HG03442 (cell line): ENCODE results near the gene ITK.
"Not testable (repeated sequence)": the region's sequence is repeated elsewhere in the genome, so short reads cannot be mapped to it uniquely, and the experiment has no call there.

Source experiments
- ATAC-seq: cut with Tn5 transposase; IDR thresholded peaks from one replicate; pipeline ENCODE4 v1.9.1; 2021; ENCODE audit warnings: mild to moderate bottlenecking, moderate library complexity; ENCODE audit not compliant: unreplicated experiment

ITK gene

GRCh38 chr5:157244704-157245103 is 64.1 kb downstream of the ITK start:
- not testable (repeated sequence) for ATAC-seq

DNA sequence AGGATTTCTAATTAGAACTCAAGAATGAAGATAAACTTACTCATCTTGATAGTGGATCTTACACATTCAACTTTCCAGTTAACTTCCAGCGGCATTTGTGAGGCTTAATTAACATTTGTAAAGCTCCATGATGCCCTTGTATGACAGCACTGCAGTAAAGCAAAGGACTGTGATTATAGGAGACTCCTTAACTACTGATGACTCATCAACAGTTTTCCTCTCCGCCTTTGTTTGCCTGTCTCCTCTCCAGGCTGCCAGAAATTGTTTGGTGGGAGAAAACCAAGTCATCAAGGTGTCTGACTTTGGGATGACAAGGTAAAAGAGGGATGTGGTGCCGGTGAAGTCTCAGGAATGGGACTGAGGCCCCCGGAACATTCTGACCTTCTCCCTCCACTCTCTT is 64.8 kb downstream of the ITK start:
- ATAC-seq = no peak

DNA sequence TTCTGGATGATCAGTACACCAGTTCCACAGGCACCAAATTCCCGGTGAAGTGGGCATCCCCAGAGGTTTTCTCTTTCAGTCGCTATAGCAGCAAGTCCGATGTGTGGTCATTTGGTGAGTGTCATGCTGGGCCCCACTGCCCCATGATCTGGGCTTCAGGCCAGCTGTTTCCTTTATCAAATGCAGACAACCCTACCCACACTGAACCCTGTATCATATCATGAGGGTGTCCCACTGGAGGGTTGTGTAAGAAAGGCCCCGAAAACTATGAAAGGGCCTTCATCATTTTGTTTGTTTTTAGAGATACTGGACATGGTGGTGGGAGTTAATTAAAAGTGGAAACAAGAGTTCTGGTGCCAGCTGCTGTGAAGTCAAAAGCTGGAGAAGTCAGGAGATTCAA is 65.2 kb downstream of the ITK start:
- ATAC-seq = no peak

DNA sequence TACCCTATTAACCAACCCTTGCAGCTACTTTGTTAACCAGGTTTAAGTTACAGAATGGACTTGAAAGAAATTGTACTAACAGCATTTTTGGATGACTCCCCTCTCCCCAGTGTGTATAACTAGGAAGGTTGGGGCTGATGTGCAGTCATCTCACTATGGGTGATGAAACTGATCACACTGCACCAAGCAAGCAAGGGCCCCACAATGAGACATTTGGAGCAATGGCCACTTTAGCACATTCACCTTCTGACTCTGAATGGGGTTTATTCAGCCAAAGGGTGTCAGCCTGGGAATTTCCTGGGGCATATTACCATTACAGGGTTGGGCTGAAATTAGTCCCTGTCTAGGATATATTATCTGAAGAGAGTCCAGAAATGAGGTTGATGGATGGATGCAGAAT is 66.6 kb downstream of the ITK start:
- ATAC-seq = peak; percentile 68

DNA sequence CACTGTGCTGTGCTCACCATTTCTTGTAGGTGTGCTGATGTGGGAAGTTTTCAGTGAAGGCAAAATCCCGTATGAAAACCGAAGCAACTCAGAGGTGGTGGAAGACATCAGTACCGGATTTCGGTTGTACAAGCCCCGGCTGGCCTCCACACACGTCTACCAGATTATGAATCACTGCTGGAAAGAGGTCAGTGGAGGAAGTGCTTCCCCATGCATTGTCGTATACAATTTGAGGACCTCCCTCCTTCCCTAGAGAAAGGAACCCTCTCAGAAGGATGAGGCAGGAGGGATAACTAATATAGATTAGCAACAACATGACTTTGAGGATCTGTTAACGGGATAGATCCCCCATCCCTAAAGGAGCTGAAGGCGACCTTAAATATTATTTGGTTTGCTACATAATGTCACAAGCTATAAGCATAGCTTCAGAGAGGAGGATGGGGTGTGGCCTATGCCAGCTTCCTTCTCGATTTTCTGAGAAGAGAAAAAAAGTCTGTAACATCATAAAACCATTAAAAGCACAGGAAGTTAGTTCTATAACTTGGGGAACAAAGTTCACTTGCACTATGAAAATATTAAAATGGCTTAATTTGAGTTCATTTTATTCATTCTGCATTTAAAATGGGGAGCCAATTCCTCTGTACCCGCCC is 68.3 kb downstream of the ITK start:
- no peak for ATAC-seq

GRCh38 chr5:157252711-157253465 is 72.2 kb downstream of the ITK start:
- ATAC-seq = peak; percentile 96

GRCh38 chr5:157253547-157253946 is 72.9 kb downstream of the ITK start:
- ATAC-seq = peak; percentile 35

DNA sequence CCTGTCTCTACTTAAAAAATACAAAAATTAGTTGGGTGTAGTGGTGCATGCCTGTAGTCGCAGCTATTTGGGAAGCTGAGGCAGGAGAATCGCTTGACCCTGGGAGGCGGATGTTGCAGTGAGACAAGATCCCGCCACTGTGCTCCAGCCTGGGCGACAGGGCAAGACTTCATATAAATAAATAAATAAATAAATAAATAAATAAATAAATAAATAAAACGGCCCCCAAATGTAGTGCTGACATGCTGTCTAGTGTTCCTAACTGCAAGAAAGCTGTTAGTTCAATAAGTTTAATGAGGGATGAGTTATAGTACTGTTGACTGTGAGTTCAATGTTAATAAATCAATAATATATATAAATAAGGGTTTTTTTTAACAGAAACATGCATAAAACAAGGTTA is 77.8 kb downstream of the ITK start:
- ATAC-seq = no peak

DNA sequence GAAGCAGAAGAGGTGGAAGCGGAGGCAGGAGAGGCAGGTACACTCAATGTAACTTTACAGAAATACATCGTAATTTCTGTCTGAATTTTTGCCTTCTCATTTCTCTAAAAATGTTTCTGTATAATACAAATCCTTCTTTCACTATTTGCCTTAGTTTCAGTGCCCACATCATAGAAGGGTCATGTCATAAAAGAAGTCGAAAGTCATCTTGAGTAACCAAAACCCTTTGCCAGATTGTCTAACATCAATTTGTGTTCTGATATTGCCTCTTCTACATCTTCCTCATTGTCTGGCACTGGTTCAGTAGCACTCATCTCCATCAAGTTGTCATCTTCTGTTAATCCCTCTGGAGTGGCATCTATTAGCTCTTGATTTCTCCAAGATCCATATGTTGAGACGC is 79.1 kb downstream of the ITK start:
- ATAC-seq = no peak

DNA sequence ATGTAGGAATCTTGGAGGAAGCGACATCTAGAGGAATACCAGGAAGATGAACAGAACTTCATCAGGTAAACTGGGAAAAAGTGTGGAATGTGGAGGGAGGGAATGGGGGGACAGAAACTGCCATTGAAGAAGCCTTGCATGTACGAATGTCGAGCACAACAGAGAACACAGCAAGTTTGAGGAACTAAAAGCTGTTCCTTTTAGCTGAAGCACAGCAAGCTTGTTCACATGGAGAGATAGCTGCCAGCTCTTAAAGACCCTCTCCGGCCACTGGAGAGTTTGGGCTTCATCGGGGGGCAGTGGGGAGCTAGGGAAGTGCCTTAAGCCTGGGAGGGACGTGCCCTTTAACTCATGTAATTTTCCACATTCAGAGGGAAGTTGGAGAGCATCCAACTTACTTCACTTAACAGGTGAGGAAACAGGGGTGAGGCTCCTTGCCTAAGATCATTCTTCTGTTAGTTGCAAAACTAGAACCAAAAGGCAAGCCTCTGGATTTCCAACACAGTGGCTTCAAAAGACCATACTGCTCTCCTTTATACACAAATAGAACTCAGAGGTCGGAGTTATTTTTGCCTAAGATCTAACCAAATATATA is 83.0 kb downstream of the ITK start:
- no peak for ATAC-seq

GRCh38 chr5:157265714-157266285 is 85.2 kb downstream of the ITK start, which contains the start of gene CYFIP2:
Gene CYFIP2 (plus strand): TSS chr5:157266123. CDS start chr5:157285362, 19,239 bp downstream.
- peak; percentile 82 for ATAC-seq

GRCh38 chr5:157266286-157267007 is 85.8 kb downstream of the ITK start:
- ATAC-seq = peak; percentile 49

DNA sequence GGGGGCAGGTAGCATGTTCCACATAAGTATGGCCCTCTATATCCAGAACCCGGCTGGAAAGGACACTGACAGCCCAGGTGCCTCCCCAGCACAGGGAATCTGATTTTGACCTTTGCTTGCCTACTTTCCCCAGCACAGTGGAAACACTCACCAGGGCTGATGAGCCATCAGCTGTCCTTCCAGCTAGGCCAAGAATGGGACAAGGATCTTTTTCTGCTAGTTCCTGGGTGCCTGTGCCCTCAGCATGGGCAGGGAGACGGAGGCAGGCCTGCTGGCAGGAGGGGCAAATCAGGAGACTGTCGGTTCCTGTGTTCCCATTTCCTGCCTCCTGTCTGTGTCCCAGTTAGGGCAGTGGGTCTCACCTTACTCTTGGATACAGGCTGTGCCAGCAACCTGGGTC is 86.4 kb downstream of the ITK start:
- no peak for ATAC-seq

- no peak for ATAC-seq
Observed at GRCh38 chr5:157267761-157268480, 87.3 kb downstream of the ITK start.

- ATAC-seq = no peak
Observed at GRCh38 chr5:157269165-157269671, 88.6 kb downstream of the ITK start.

DNA sequence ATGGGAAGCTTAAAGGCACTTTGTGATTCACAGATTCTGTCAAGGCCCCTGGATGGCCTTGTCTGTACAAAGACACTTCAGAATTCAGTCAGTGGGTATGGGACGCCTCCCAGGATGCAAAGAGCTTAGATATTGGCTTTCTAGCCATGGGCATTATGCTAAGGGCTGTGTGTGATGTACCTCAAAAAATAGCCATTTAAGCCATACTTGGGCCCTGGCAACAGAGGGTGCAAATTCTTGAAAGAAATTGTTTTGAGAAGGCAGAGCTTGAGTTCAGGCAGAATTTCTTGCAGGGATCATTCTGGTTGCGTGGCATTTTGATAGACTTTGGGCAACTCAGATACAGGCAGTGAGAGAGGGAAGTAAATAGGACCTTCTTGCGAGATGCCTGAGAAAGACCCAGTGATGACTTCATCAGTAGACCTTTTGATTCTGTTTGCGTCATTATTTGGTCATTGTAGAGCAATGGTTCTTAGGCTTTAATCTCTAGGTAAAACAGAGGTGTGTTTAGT is 89.2 kb downstream of the ITK start:
- no peak for ATAC-seq

GRCh38 chr5:157270771-157271170 is 90.1 kb downstream of the ITK start:
- ATAC-seq = no peak

DNA sequence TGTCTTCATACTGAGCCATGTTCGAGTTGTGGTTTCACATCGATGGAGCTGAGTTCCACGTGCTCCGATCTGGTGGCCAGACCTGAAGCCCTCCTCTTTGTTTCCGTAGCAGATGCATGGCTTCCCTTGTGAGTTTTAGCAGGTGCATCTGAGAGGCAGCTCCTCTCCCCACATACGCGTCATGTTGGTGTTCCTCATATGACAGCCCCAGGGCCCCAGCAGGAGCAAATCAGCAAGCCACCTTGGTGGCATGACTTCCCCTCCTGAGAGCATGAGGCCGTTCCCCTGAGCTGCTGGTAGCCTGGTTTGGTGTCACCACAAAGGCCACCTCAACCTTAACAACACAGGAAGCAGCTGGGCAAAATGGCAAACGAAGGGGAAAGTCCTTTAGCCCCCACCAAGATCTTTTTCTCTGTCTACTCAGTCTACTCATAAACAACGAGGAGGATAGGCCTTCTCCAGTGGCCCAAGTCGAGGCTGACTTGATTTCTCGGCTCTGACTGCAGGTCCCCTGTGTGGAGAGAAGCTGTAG is 91.2 kb downstream of the ITK start:
- ATAC-seq = peak; percentile 84

GRCh38 chr5:157273131-157273556 is 92.5 kb downstream of the ITK start:
- peak; percentile 46 for ATAC-seq

DNA sequence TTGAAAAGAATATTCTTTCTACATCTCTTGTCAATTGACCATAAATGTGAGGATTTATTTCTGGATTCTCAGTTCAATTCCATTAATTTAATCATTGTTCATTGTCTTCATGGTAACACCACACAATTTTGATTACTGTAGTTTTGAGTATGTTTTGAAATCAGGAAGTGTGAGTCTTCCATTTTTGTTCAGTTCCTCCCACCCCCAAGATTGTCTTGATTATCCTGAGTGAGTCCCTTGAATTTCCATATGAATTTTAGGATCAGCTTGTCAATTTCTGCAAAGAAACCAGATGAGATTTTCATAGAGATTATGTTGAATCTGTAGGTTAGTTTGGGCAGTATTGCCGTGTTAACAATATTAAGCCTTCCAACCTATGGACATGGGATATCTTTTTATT is 94.8 kb downstream of the ITK start:
- no peak for ATAC-seq
